ENCODE data around the gene BMP2K. TPM values are rescaled to one million over a fixed set of nuclear protein-coding genes. Genes with fewer than 3 reads are reported as not detected.

BMP2K gene
- total RNA-seq, 1 experiment from 2014 or later = 45.6 TPM

GRCh38 chr4:78899302-78899701, 123.2 kb downstream of the BMP2K start:
- no peak overlapping the region for H3K4me3 Mint-ChIP-seq (ENCODE audit: unreplicated experiment)
- H3K27me3 Mint-ChIP-seq (ENCODE audit: insufficient read depth, unreplicated experiment) = no peaks in the 10 kb centered on the region
- BruUV-seq (replicated peaks) = no TSS peak
- peaks cover 11% of the 10 kb centered on the region for H3K36me3 Mint-ChIP-seq (ENCODE audit: insufficient read depth, unreplicated experiment)
- no peaks in the 10 kb centered on the region for H3K4me1 Mint-ChIP-seq (ENCODE audit: low read depth, unreplicated experiment)
- CTCF ChIA-PET = no interaction called here
- Histone ChIP-seq H3K36me3 (ENCODE audit: control insufficient read depth, insufficient read depth, low read length) (no peaks in the 10 kb centered on the region; the same call in 1 of the 2 replicates), H3K4me1 (no peaks in the 10 kb centered on the region; the same call in 1 of the 2 replicates), H3K4me3 (ENCODE audit: low read depth, low read length) (no peak overlapping the region), H3K27me3 (replicated peaks; ENCODE audit: control insufficient read depth, insufficient read depth, low read length) (no peaks in the 10 kb centered on the region), H3K9me3 (no peaks in the 10 kb centered on the region)
- TF ChIP-seq CTCF (IDR thresholded peaks at IDR 0.05; ENCODE audit: insufficient read depth in 1 of 2, low read depth in 1 of 2, low read length in 1 of 2, severe bottlenecking in 1 of 2, unreplicated experiment in 1 of 2) = no peak
- no peaks in the 10 kb centered on the region for H3K9me3 Mint-ChIP-seq (ENCODE audit: unreplicated experiment)
- no peak overlapping the region for H3K27ac Mint-ChIP-seq (ENCODE audit: unreplicated experiment)
- POLR2A ChIA-PET = no interaction called here
- DNase-seq = no peak
- intact Hi-C loops (cut with micrococcal nuclease; ENCODE audit: unreplicated experiment) = no loop called here

- H3K27me3 Mint-ChIP-seq (ENCODE audit: insufficient read depth, unreplicated experiment) = no peaks in the 10 kb centered on the region
- BruUV-seq (replicated peaks) = no TSS peak
Observed at GRCh38 chr4:78901882-78902281, 125.7 kb downstream of the BMP2K start.

GRCh38 chr4:78902298-78902697, 126.1 kb downstream of the BMP2K start:
- POLR2A ChIA-PET = no interaction called here
- CTCF ChIA-PET = no interaction called here
- H3K4me1 Mint-ChIP-seq (ENCODE audit: low read depth, unreplicated experiment) = no peaks in the 10 kb centered on the region
- no peaks in the 10 kb centered on the region for H3K9me3 Mint-ChIP-seq (ENCODE audit: unreplicated experiment)
- Histone ChIP-seq H3K36me3 (ENCODE audit: control insufficient read depth, insufficient read depth, low read length) (no peaks in the 10 kb centered on the region; the same call in 1 of the 2 replicates), H3K4me1 (no peaks in the 10 kb centered on the region; the same call in 1 of the 2 replicates), H3K9me3 (no peaks in the 10 kb centered on the region), H3K27me3 (replicated peaks; ENCODE audit: control insufficient read depth, insufficient read depth, low read length) (no peaks in the 10 kb centered on the region), H3K4me3 (ENCODE audit: low read depth, low read length) (no peak overlapping the region)
- H3K36me3 Mint-ChIP-seq (ENCODE audit: insufficient read depth, unreplicated experiment) = peaks cover 5% of the 10 kb centered on the region
- H3K27ac Mint-ChIP-seq (ENCODE audit: unreplicated experiment) = no peak overlapping the region
- DNase-seq = no peak
- intact Hi-C loops (cut with micrococcal nuclease; ENCODE audit: unreplicated experiment) = no loop called here
- no peak overlapping the region for H3K4me3 Mint-ChIP-seq (ENCODE audit: unreplicated experiment)
- no TSS peak for BruUV-seq (replicated peaks)
- H3K27me3 Mint-ChIP-seq (ENCODE audit: insufficient read depth, unreplicated experiment) = no peaks in the 10 kb centered on the region
- TF ChIP-seq CTCF (IDR thresholded peaks at IDR 0.05; ENCODE audit: insufficient read depth in 1 of 2, low read depth in 1 of 2, low read length in 1 of 2, severe bottlenecking in 1 of 2, unreplicated experiment in 1 of 2) = no peak

More at GRCh38 chr4:78901882-78902281, 125.7 kb downstream of the BMP2K start:
- no peak overlapping the region for H3K27ac Mint-ChIP-seq (ENCODE audit: unreplicated experiment)
- intact Hi-C loops (cut with micrococcal nuclease; ENCODE audit: unreplicated experiment) = no loop called here
- peaks cover 5% of the 10 kb centered on the region for H3K36me3 Mint-ChIP-seq (ENCODE audit: insufficient read depth, unreplicated experiment)
- Histone ChIP-seq H3K4me3 (ENCODE audit: low read depth, low read length) (no peak overlapping the region), H3K4me1 (no peaks in the 10 kb centered on the region; the same call in 1 of the 2 replicates), H3K9me3 (no peaks in the 10 kb centered on the region), H3K27me3 (replicated peaks; ENCODE audit: control insufficient read depth, insufficient read depth, low read length) (no peaks in the 10 kb centered on the region), H3K36me3 (ENCODE audit: control insufficient read depth, insufficient read depth, low read length) (no peaks in the 10 kb centered on the region; the same call in 1 of the 2 replicates)
- DNase-seq = no peak
- no peaks in the 10 kb centered on the region for H3K9me3 Mint-ChIP-seq (ENCODE audit: unreplicated experiment)
- H3K4me3 Mint-ChIP-seq (ENCODE audit: unreplicated experiment) = no peak overlapping the region
- TF ChIP-seq CTCF (IDR thresholded peaks at IDR 0.05; ENCODE audit: insufficient read depth in 1 of 2, low read depth in 1 of 2, low read length in 1 of 2, severe bottlenecking in 1 of 2, unreplicated experiment in 1 of 2) = no peak
- CTCF ChIA-PET = no interaction called here
- POLR2A ChIA-PET = no interaction called here
- no peaks in the 10 kb centered on the region for H3K4me1 Mint-ChIP-seq (ENCODE audit: low read depth, unreplicated experiment)
